CMK (cell line): ENCODE data around the gene CBARP.

Experiments used
- DNase-seq: peaks from one replicate; pipeline ENCODE4 v3.0.0-alpha.2; 2010; ENCODE audit warnings: low read depth

The CBARP gene, protein sequence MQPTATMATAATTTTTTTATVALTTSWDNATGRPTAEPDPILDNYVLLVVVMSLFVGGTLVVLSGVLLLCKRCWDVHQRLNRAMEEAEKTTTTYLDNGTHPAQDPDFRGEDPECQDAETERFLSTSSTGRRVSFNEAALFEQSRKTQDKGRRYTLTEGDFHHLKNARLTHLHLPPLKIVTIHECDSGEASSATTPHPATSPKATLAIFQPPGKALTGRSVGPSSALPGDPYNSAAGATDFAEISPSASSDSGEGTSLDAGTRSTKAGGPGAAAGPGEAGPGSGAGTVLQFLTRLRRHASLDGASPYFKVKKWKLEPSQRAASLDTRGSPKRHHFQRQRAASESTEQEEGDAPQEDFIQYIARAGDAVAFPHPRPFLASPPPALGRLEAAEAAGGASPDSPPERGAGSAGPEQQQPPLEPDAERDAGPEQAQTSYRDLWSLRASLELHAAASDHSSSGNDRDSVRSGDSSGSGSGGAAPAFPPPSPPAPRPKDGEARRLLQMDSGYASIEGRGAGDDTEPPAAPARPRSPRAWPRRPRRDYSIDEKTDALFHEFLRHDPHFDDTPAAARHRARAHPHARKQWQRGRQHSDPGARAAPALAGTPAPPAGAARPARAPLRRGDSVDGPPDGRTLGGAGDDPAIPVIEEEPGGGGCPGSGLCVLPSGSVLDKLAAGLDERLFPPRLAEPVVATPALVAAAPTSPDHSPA

DNA sequence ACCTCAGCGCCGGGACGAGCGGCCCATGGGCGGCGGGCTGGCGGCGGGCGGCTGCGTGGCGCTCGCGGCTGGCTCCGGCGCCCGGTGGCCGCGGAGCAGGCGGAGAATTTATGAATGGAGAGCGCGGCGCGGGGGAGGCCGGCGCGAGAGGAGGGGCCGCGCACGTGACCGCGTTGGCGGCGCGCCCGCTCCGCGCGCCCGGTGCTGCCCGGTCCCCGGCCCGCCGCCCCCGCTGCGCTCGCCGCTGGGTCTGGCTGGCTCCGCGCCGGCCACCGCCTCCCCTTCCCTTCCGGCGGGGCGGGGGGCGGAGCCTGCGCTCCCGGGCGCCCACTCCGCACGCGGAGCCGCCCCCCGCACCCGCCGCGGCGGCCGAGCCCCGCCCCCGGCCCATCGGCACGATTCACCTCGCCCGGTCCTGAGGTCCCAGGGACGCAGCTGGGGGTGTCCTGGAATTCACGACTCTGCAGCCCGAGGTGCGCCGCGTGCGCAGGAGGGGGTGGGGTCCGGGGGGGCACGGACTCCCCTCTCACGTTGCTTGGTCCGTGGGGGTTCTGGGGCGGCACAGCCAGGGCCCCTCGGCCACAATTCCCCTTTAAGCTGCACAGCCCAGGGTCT lies at the start of gene CBARP:
Gene CBARP, minus strand, starts transcription at position 252 of the 615 bp plus-strand sequence. CDS start 1,905 bp downstream, outside the sequence.
- no peak for DNase-seq

GRCh38 chr19:1286487-1287353 lies 48.9 kb upstream of the CBARP start:
- DNase-seq, result no peak

DNA sequence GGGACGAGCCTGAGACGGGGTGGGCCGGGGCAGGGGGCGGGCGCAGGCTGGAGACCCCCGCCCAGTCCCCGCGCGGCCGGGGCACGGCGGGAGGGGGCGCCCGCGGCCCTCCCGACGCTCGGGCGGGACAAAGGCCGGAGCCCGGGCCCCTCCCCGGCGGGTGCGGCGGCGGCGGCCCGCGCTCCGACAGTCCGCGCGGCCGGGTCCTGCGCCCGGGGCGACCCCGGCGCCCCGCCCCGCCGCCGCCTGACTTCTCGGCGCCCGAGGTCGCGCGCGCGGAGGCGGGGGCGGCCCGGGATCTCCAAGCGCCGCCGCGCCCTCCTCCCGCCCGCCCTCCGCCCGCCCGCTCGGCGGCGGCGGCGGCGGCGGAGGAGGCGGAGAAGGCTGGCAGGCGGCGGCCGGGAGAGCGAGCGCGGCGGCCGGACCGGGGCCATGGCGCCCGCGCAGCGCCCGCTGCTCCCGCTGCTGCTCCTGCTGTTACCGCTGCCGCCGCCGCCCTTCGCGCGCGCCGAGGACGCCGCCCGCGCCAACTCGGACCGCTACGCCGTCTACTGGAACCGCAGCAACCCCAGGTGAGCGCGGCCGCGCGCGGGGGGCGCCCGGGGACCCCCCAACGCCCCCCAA lies 48.0 kb upstream of the CBARP start, which contains the start of gene EFNA2:
Gene EFNA2, plus strand, starts transcription at position 137 of the 624 bp plus-strand sequence. Its CDS starts 296 bp downstream, at position 433.
- no peak for DNase-seq

- no peak for DNase-seq
Observed at GRCh38 chr19:1284979-1285736, 47.4 kb upstream of the CBARP start.

GRCh38 chr19:1284293-1284978 lies 46.6 kb upstream of the CBARP start:
- no peak for DNase-seq

- DNase-seq, result no peak
Observed at GRCh38 chr19:1283917-1284292, 46.1 kb upstream of the CBARP start.

DNA sequence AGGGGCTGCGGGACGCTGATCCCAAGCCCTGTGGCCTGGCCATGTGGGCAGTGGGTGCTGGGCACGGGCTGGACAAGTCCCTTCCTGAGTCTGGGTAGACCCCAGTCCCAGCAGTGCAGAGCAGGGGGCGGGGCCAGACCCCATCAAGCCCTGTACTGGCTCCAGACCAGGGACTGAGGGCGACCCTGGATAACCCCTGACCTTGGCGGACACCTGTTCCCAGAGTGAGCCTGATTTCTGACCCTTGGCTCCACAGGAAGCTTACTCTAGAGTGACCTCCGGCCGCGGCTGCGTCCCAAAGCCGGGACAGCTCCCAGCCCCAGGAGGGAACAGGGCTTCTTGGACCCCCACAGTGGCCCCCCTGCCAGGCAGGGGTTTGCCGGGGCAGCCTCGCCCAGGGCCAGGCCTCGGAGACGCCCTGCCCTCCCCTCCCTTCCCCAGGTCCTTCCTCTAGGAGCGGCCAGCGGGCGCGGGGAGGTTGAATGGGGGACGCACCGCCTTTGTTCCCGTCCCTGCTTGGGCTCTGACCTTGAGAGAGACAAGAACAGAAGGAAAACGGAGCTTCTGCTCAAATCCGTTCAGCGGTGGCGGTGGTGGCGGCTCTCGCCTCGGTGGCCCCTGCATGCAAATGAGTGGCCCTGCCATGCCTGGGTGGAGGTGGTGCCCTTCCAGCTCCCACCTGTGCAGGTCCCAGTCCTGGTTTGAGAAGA lies 45.6 kb upstream of the CBARP start:
- DNase-seq, result no peak

GRCh38 chr19:1282588-1283206 lies 44.9 kb upstream of the CBARP start:
- no peak for DNase-seq

- DNase-seq, result no peak
Observed at GRCh38 chr19:1281569-1282287, 43.9 kb upstream of the CBARP start.

DNA sequence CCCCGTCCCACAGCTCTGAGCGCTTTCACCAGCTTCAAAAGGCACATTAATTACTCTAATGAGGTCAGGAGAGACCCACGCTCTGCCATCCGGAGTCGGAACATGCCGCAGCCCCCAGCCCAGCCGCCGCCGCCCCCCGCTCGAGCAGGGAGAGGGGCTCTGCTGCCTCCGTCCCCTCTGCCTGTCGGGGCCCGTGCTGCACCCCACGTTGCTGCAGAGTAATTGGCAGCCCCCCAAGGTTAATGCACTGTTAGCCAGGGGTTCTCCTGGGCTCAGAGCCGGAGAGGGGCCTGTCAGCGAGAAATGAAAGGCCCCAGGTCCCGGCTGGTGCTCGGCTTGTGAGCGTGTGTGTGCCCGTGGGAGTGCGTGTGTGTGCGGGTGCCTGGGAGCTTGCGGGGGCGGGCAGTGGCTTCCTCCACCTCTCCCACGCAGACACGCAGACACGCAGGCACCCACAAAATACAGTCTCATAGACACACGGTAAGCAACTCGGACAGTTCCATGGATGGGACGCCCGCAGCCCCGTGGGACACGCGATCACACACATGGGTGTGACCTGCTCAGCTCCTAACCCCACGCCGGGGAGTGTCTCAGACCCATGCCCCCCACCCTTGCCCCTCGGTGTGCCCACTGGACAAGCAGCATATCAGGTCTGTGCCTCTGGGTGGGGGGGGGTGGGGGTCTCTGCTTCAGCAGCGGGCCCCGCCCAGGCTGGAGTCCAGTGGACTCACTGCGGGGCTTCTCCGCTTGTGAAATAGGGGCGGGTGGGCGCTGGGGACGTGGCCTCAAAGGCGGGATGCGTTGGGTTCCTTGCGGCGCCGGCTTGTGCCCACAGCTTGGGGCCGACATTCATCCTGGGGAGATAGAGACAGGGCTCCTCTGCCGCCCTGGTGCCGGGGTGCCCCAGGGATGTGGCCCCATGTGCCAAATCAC lies 43.1 kb upstream of the CBARP start:
- no peak for DNase-seq

DNA sequence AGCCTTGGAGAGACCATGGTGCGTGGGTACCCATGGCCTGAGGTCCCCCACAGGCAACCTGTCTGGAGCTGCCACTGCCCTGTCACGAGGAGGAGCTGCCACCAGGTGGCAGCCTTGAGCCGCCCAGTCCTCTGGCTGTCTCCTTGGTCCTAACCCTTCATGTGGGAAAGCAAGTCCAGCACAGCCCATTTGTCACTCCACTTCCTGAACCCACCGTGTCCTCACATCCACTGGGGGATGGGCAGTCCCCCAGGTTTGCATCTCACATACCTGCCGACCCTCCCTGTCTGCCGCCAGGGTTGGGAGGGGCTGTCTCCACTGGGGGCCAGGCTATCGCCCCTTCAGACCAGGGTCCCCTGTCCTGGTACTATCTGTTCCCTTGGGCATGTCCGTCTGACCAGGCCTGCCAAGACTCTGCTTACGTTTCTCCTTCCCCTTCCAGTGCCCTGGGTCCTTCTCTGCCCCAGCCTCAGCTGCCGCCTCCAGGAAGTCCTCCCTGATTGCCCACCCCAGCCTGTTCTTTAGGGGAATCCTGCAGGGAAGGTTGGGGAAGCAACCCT lies 42.1 kb upstream of the CBARP start:
- DNase-seq, result no peak

GRCh38 chr19:1278713-1279660 lies 41.2 kb upstream of the CBARP start:
- DNase-seq, result no peak

DNA sequence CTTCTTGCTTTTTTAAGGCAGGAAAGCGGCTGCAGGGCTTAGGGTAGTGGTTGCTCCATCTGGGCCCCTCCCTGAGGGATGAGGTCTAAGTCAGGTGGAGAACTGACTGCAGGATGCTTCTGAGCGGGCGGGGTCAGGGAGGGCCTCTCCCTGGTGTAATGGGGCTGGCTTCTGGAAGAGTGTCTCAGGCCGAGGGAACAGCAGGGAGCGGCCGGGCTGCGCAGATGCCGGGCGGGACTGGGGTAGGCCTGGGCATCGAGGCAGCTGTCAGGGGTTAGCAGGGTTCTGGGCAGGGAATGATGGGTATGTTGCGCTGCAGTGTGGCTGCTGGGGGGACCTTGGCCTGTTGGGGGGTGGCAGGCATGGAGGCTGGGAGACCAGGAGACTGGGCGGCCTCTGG lies 40.3 kb upstream of the CBARP start:
- no peak for DNase-seq

- DNase-seq, result no peak
Observed at GRCh38 chr19:1277061-1277460, 39.3 kb upstream of the CBARP start.

GRCh38 chr19:1276628-1277022 lies 38.8 kb upstream of the CBARP start:
- DNase-seq, result no peak
